Suprapubic skin (tissue), 4 donors: ENCODE data around the gene SH2D1B.

Experiments used
- EP300 ChIP-seq: sonication (generic); formaldehyde crosslinking; IDR thresholded peaks from one replicate; pipeline ENCODE4 v1.6.1; 2017; ENCODE audit warnings: antibody characterized with exemption
- POLR2AphosphoS5 ChIP-seq, 3 donors: sonication (generic); formaldehyde crosslinking; IDR thresholded peaks; one replicate each; pipeline ENCODE4 v1.6.1; 2017; ENCODE audit warnings: antibody characterized with exemption in 3 of 3
- TF ChIP-seq, protein P1 (sequence below), 2 donors: fragments of 200-600 bp in 1 of 2; fragments of 450-650 bp in 1 of 2; sonication (generic) in 1 of 2; IDR thresholded peaks; one replicate each; pipeline ENCODE4 v1.5.1; 2016 to 2019; ENCODE audit warnings: antibody characterized with exemption in 2 of 2, mild to moderate bottlenecking in 1 of 2, moderate library complexity in 1 of 2

DNA sequence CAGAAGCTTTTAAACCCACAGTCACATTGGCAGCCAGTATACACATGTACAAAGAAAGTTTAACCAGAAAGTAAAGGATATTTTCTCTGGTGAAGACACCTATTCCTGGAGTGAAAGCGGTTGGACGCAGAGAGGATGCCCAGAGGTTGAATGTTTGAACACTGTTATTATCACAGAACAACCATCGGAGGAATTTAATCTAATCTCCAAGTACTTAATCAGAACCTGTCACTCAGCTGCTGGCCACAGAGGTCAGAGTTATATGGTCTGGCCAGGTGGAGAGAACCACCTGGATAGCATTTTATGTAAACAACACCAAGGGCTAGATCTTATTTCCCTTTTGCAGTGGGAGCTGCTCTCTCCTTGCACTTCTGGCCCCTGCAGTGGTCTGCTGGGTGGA, 64.7 kb downstream of the SH2D1B start:
- TF ChIP-seq, protein P1, sequence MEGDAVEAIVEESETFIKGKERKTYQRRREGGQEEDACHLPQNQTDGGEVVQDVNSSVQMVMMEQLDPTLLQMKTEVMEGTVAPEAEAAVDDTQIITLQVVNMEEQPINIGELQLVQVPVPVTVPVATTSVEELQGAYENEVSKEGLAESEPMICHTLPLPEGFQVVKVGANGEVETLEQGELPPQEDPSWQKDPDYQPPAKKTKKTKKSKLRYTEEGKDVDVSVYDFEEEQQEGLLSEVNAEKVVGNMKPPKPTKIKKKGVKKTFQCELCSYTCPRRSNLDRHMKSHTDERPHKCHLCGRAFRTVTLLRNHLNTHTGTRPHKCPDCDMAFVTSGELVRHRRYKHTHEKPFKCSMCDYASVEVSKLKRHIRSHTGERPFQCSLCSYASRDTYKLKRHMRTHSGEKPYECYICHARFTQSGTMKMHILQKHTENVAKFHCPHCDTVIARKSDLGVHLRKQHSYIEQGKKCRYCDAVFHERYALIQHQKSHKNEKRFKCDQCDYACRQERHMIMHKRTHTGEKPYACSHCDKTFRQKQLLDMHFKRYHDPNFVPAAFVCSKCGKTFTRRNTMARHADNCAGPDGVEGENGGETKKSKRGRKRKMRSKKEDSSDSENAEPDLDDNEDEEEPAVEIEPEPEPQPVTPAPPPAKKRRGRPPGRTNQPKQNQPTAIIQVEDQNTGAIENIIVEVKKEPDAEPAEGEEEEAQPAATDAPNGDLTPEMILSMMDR (IDR thresholded peaks at IDR 0.05), result no peak
- no peak for TF ChIP-seq POLR2AphosphoS5 (IDR thresholded peaks at IDR 0.05)
- TF ChIP-seq EP300, result no peak
